IPS-18c (cell line): ENCODE results near the gene CPXM2.
"Not testable (repeated sequence)": the region's sequence is repeated elsewhere in the genome, so short reads cannot be mapped to it uniquely, and the experiment has no call there.

ENCODE experiments used
- H3K4me3 ChIP-seq: 2 replicates; pipeline ENCODE4 v1.7.0; 2013; ENCODE audit warnings: low read depth, mild to moderate bottlenecking, low read length, moderate library complexity; ENCODE audit not compliant: insufficient read depth
- H3K9me3 ChIP-seq: one replicate; pipeline ENCODE4 v1.6.1; 2013; ENCODE audit warnings: mild to moderate bottlenecking, low read length, moderate library complexity; ENCODE audit not compliant: control insufficient read depth, insufficient read depth

CPXM2 gene

DNA sequence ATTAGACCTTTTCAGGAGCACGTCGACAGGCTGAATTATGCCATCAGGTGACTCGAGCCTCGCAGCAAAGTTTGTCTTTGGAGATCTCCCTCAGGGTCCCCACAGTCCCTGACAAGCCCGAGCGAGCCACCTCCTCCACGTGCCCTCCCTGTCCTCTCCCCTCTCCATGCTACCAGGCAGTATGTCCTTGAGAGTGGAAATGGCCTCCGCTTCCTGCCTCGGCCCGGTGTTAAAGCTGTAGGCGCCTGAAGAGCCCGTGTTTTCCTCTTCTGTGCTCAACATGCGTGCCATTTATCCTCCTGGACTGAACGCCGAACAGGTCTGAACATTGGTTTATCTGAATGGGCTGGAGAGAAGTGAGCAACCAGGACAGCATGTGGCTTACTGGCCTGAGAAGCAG lies 142.9 kb downstream of the CPXM2 start:
- Histone ChIP-seq H3K4me3 (no peak overlapping the region), H3K9me3 (no peaks in the 10 kb centered on the region)

DNA sequence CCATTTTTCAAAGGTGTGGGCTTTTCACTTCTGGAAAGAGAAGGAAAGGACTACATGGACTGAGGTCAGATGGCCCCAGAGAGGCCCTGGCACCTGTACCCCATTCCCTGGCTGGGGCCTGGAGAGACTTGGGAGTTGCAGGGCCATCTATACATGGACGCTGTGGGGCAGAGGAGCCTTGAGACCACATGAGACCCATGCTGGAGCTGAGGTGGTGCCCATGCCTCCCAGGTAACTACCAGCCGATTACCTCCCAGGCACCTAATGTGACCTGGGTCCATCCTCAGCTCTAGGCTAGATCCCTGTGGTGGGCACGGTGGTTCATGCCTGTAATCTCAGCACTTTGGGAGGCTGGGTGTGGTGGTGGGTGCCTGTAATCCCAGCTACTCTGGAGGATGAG lies 144.2 kb downstream of the CPXM2 start:
- no peaks in the 10 kb centered on the region for H3K9me3 ChIP-seq
- no peak overlapping the region for H3K4me3 ChIP-seq

DNA sequence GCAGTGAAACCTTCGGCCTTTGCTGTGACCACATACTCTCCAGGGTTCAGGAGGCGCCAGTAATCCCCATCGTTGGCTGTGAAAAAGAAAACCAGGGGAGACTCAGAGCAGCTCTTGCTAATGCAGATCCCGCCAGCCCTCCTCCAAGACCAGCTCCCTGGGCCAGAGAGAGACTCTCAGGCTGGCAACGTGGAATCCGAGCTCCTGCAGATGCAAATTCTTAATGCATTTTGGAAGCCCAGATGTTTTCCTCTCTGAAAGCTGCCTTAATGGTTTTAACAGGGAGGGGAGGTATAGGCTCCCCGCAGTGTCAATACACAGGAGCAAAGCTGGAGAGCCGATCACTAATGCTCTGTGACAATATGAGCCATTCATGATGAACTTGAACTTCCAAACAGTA lies 144.7 kb downstream of the CPXM2 start:
- H3K9me3 ChIP-seq, result no peaks in the 10 kb centered on the region
- no peak overlapping the region for H3K4me3 ChIP-seq

DNA sequence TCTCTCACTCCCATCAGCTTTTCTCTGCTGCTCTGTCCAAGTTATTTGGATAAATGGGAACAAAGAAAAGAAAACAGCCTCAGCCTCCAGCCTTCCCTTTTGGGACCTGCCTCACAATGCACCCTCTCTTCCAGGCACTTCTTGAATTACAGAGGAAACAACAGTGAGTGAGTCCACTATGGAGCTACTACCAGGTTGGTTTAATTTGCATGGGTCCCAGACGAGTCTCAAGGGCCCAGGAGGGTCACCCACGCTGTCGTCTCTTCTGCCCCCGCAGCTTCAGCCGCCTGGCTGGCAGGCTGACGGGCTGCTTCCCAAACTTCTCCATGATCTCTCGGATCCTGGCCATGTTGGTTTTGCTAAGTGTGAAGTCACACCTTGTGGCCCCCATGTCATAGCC lies 145.1 kb downstream of the CPXM2 start:
- no peaks in the 10 kb centered on the region for H3K9me3 ChIP-seq
- no peak overlapping the region for H3K4me3 ChIP-seq

DNA sequence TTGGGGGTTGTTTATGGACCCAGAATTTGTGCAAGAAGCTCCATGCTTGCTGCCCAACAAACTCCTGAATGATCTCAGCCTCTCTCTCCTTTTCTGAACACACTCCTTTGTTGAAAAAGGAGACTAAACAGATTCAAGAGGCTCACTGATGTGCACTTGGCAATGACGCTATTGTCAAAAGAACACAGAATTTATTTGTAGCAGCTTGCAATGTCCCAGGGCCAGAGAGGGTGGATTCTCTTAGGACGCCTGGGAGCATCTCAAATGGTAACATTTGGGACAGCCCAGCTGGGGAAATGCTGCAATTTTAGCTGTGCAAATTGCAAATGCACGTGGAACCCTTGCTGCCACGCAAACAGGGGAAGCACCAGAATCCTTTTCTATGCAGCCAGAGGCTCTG lies 145.5 kb downstream of the CPXM2 start:
- Histone ChIP-seq H3K9me3 (no peaks in the 10 kb centered on the region), H3K4me3 (no peak overlapping the region)

DNA sequence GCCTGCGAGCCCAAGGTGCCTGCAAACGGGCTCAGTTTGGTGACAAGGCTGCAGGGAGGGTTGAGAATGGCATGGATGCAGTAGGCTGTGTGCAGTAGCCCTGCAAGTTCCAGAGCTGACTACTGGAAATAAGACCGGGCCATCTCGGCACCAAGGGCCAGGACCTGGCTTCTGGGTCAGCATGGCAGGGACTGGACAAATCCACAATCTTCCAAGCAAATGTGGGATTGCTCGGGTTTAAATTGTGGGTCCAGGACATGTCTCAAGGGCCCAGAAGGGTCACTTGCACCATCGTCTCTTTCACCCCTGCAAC lies 147.4 kb downstream of the CPXM2 start:
- Histone ChIP-seq H3K9me3 (no peaks in the 10 kb centered on the region), H3K4me3 (no peak overlapping the region)

DNA sequence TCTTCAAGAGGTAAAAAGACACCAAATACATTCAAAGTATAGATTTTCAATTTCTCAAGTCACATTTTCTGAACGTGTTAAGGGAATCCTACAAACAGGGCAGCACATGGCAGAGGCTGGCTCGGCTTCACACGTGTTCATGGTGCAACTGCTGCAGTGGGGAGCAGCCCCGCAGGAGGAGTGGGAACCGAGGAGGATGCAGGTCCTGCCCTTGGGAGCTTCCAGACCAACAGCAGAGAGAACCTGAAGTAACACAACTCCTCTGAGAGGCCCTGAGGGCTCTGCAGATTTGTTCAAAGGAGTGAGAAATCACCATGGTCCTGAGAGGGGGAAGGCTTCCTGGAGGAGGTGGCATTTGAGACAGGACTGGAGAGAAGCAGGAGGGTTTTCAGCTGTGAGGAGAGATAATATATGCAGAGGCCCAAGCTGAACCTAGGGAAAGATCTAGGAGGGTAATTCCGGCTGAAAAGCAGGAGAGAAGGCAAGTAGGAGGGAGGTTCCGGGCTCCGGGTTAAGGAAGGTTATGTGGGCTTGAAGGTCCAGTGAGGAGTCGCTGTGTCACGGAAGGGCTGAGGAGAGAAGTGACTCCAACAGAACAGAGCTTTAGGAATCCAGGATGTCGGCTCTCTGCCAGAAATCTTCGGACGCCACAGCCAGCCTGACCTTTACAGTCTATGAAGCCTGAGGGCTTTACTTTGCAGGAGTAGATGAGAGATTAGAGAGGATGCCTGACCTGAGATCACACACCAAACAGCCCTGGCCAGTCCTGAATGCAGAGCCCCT lies 148.0 kb downstream of the CPXM2 start:
- Histone ChIP-seq H3K4me3 (no peak overlapping the region), H3K9me3 (no peaks in the 10 kb centered on the region)

DNA sequence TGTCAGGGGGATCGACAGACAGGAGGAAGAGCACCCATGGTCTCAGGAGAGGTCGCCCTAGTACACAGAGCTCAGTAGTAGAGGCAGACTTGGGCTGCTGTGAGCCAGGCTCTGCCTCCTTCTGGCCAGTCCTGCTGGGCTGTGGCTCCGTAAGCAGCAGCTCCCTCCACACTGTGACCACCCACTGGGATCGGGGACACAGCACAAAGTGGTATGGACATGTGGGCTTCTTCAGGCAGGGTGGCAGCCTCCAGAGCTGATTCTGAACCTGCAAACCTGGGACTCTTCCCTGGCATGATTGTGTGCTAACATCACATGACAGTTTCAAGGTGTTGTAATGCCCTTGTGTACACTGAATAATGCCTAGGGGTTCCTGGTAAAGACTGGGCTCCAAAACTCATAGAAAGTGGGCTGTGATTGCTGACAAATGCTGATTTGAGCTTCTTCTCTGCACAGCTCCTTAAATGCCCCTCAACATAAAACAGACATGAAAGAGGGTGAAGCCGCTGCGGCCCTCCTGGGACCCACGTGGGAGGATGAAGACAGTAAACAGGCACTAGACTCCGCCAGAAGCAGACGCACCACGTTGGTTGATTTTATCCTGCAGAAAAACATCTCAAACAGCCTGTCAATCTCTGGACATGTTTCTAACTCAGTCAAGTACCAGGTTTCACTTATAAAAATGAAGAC lies 148.7 kb downstream of the CPXM2 start:
- Histone ChIP-seq H3K9me3 (no peaks in the 10 kb centered on the region), H3K4me3 (no peak overlapping the region)

DNA sequence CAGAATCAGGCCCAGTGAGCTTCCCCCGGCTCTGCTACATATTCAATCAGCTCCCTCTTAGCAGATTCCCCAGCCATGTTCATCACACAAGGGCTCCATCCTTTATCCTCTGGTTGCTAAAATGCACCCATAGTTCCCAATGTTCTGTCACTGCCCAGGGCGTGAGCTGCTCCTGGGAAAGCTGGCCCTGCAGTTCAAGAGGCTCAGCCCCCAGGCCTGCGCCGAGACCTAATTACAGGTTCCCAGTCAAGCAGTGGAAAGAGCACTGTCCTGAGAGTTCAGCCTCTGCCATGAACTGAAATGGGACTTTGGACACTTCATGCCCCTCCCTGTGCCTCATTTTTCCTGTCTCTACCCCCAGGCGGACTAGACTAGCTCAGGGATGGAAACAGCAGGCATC lies 149.9 kb downstream of the CPXM2 start:
- H3K4me3 ChIP-seq, result no peak overlapping the region
- H3K9me3 ChIP-seq, result no peaks in the 10 kb centered on the region

DNA sequence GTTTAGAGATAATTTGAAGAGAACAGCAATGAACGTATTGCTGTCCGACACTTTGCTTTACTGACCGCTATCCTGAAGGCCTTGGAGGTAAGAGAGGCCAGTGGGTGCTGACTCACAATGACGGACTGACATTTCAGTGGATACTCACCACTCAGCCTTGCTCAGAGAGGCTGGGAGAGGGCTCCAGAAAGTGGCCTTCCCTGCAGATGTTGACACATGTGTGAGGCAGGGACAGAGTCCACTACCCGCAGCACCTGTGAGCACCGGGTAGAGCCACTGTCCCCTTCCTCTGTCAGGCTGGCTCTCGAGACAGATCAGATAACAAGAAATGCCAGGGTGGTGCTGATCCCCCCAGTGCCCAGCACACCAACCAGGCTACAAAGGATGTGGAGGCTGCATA lies 150.5 kb downstream of the CPXM2 start:
- Histone ChIP-seq H3K9me3 (no peaks in the 10 kb centered on the region), H3K4me3 (no peak overlapping the region)

DNA sequence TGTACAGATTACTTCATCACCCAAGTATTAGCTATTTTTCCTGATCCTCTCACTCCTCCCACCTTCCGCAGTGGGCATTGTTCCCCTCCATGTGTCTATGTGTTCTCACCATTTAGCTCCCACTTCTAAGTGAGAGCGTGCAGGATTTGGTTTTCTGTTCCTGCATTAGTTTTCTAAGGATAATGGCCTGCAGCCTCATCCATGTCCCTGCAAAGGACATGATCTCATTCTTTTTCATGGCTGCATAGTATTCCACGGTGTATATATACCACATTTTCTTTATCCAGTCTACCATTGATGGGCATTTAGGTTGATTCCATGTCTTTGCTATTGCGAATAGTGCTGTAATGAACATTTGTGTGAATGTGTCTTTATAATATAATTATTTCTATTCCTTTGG lies 154.7 kb downstream of the CPXM2 start:
- not testable (repeated sequence) for H3K4me3 ChIP-seq

DNA sequence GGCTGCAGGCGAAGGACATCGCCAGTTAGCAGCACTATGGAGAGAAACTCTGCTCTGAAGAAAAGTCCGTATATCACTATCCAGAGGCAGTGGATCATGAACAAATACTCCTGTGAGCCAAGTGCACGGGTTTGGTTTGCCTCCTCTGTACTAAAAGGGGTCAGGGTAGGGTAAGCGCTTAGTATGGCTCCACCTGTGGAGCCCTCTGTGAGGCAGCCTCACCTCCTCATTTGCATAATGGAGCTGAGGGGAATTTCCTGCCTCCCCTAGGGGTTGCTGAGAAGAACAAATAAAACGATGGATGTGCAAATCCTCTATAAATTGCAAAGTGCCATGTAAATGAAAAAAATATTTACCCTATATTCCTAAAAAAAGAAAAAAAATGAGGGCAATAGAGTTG lies 162.1 kb downstream of the CPXM2 start:
- Histone ChIP-seq H3K4me3 (no peak overlapping the region), H3K9me3 (no peaks in the 10 kb centered on the region)

More for the DNA sequence above, 154.7 kb downstream of the CPXM2 start:
- H3K9me3 ChIP-seq, result not testable (repeated sequence)

DNA sequence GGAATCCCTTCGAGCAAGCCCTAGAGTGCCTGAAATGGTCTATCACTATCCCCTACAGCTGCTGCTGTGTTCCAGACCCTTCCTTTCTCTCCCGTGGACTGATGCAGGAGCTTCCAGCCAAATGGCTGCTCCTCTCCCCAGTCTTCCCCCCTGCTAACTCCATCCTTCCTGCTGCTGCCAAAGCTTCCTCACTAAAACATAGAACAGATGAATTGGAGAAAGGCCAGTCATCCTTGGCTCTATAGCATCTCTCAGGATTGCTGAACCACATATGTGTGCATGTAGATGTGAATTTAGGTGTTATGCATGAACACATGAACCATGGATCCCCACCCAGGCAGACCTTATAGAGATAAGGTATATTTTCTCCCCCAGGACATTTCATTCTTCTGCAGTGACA lies 164.8 kb downstream of the CPXM2 start:
- no peaks in the 10 kb centered on the region for H3K9me3 ChIP-seq
- no peak overlapping the region for H3K4me3 ChIP-seq

DNA sequence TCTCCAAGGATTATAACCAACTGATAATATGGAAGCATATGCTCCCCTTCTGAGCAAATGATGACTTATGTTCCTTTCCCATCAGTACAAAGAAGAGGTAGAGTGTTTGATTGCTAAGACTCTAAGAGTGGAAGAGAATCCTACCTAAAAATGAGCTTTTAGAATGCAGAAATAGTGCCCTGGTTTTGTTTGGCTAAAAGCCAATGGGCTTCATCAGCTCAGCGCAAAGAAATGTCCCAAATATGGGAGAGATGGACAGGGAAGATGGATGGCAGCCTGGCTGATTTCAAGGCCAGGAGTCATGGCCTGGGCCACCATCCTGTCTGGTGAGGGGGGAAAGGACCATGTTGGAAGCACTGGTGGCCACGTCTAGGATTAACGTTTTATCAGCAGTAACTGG lies 165.2 kb downstream of the CPXM2 start:
- Histone ChIP-seq H3K9me3 (no peaks in the 10 kb centered on the region), H3K4me3 (no peak overlapping the region)

DNA sequence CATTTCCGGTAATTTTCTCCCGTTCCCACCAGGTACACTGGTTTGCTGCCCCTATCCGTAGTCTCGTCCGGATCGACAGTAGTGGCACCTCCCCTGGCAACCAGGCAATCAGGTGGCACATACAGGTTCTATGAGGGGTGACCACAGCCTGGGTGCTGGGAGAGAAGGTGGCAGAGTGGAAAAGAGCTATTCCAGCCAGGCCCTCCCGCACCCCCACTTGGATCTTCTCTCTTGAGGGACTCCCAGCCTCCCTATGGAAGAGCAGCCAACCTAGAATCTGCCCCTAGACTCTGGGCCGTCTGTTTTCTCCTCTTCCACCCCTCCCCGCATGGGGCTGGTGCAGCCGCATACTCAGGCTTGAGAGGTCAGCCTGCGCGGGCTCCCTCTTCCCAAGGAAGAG lies 166.9 kb downstream of the CPXM2 start:
- no peaks in the 10 kb centered on the region for H3K9me3 ChIP-seq
- no peak overlapping the region for H3K4me3 ChIP-seq

DNA sequence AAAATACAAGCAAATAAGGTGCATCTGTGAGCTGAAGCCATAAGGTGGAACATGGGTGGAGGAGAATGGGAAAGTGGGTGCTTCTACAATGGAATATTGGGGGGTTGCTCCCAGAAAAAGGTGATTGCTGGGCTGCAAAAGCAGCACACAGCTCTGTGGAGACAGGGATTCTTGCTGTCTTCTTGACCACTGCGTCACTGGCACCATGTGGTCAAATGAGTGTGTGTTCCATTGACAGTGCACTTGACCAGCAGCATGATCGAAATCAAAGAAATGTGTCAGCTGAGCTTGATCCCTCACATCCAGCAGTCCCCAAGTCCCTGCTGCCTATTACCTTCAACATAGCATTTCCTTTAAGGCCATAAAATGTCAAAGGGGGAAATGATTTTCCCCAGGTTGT lies 169.3 kb downstream of the CPXM2 start:
- Histone ChIP-seq H3K9me3 (no peaks in the 10 kb centered on the region), H3K4me3 (no peak overlapping the region)

DNA sequence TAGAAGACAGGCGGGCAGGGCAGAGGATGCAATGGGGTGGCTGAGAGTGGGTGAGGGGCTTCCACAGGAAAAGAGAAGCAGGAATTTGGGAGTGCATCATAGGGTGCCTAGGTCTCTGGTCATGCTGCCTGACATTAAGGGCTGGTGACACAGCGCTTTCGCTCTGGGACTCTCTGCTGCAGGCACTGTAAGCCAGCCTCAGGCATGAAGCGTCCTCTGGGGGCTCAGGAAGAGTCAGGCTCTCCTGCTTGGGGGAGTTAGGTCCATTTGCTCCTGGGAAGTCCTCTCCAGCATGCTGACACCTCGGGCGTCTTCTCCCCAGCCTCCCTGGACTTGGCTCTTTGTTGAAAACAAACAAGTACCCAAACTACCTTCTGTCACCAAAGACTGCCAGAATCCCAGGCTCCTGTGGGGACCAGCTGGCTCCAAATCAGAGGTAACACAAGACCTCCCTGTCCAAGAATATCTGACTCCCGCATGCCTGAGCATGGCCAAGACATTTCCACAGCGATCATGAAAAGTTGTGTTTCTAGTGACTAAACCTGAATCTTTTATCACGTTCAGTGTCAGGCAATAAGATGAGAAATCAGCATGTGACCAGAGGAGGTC lies 170.1 kb downstream of the CPXM2 start:
- Histone ChIP-seq H3K9me3 (no peaks in the 10 kb centered on the region), H3K4me3 (no peak overlapping the region)

DNA sequence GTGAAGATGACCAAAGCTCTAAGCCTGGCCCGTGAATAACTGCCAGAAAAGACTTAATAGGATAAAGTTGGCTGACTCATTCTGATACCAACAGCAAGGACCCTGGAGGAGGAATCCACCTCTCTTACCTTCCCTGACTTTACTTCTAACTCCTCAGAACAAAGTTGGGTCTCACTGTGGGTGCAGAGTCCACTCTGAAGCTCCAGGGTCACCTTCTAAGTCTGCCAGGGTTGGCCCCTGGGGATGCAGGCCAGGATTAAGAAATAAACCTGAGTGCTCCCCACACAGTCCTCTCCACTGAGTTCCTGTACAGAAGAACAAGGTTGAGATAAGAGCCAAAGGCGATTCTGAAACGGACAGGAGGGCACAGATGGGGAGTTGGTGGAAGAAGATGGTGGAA lies 171.1 kb downstream of the CPXM2 start:
- no peak overlapping the region for H3K4me3 ChIP-seq
- H3K9me3 ChIP-seq, result no peaks in the 10 kb centered on the region
